Measurements from ENCODE around the gene KDM6A. TPM values are rescaled to one million over a fixed set of nuclear protein-coding genes. Genes with fewer than 3 reads are reported as not detected.

The KDM6A gene
- total RNA-seq, 1 donor from 2014 or later, result 8.5 TPM

DNA sequence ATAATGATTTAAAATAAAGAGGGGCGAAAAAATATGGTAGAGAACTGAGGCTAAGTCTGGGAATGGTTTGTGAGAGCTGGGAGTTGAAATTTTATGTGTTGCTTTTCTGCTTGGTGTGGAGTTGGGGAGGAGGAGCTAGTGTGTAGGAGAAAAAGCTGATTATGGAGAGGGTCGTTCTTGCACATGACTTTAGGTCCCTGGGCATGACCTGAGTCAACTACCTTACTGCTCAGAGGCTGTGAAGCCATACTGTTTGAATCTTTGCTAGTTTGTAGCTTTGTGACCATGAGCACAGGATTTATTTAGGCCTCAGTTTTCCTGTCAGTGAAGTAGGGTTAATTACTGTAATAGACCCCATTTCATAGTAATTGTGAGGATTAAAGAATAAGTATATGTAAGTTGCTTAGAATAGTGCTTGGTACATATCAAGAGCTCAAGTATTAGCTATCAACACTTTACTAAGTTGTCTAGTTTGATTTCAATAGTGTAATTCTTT lies 78.6 kb downstream of the KDM6A start:
- TF ChIP-seq, protein P1, sequence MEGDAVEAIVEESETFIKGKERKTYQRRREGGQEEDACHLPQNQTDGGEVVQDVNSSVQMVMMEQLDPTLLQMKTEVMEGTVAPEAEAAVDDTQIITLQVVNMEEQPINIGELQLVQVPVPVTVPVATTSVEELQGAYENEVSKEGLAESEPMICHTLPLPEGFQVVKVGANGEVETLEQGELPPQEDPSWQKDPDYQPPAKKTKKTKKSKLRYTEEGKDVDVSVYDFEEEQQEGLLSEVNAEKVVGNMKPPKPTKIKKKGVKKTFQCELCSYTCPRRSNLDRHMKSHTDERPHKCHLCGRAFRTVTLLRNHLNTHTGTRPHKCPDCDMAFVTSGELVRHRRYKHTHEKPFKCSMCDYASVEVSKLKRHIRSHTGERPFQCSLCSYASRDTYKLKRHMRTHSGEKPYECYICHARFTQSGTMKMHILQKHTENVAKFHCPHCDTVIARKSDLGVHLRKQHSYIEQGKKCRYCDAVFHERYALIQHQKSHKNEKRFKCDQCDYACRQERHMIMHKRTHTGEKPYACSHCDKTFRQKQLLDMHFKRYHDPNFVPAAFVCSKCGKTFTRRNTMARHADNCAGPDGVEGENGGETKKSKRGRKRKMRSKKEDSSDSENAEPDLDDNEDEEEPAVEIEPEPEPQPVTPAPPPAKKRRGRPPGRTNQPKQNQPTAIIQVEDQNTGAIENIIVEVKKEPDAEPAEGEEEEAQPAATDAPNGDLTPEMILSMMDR (conservative IDR thresholded peaks at IDR 0.05; ENCODE audit: low read depth, low read length), result no peak
- no peak for DNase-seq (ENCODE audit: low read depth)
- no peak overlapping the region for H3K4me3 ChIP-seq (ENCODE audit: low read depth, low read length)

DNA sequence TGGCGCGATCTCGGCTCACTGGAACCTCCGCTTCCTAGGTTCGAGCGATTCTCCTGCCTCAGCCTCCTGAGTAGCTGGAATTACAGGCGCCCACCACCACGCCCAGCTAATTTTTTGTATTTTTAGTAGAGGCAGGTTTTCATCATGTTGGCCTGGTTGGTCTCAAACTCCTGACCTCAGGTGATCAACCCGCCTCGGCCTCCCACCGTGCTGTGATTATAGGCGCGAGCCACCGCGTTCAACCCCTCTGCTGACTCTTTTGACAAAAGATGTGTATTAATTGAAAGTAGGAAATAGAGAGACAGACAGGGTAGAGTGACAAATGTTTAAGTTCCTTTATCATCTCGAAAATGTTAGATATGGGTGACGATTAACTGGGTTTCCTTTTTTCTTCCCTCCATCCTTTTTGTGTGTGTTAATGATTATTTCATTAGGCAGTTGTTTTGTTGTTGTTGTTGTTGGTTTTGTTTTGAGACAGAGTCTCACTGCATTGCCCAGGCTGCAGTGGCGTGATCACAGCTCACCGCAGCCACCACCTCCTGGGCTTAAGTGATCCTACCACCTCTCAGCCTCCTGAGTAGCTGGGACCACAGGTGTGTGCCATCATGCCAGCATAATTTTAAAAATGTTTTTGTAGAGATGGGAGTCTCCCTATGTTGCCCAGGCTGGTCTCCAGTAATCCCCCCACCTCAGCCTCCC lies 79.5 kb downstream of the KDM6A start:
- TF ChIP-seq, protein P1 (conservative IDR thresholded peaks at IDR 0.05; ENCODE audit: low read depth, low read length), result no peak
- H3K4me3 ChIP-seq (ENCODE audit: low read depth, low read length), result no peak overlapping the region
- no peak for DNase-seq (ENCODE audit: low read depth)

DNA sequence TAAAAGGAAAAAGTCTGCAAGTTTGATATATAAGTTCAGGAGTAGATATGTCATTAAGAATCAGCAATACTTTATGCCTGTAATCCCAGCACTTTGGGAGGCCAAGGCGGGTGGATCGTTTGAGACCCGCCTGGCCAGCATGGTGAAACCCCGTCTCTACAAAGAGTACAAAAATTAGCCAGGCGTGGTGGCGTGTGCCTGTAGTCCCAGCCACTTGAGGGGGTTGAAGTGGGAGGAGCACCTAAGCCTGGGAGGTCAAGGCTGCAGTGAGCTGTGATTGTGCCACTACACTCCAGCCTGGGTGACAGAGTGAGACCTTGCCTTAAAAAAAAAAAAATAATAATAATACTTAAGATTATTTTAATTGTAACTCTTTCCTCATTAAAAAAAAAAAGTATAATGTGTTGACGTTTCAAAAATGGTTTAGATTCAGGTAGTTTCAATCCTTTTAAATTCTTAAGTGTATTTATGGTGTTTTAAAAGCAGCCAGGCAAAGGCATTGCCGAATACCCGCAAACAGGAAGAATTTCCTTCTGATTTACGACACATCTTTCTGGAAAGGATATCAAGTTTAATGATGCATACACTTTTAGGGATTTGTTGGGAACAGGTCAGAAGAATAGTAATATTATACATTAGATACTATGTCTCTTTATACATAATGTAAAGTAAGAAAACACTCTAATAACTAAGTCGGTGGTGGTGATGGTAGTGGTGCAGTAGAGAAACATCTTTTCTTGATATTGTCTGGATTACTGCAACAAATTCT lies 80.9 kb downstream of the KDM6A start:
- H3K4me3 ChIP-seq (ENCODE audit: low read depth, low read length), result no peak overlapping the region
- TF ChIP-seq, protein P1 (conservative IDR thresholded peaks at IDR 0.05; ENCODE audit: low read depth, low read length), result no peak
- no peak for DNase-seq (ENCODE audit: low read depth)

DNA sequence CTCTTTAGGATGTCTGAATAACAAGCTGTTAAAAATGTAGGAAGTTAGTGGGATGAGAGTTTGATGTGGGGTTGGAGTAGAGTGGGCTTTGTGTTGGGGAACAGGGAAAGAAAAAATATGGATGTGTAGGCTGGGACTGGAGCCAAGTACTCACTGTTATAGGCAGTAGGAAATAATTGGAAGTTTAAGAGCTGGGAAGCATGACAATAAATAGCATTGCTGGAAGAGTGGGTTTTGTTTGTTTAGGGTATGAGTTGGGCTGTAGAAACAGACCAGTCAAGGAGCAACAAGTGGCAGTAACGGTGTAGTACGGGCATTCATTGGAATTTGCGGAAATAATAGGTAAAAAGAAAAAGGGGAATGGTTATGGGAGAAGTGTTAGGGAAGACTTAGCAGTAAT lies 81.6 kb downstream of the KDM6A start:
- no peak overlapping the region for H3K4me3 ChIP-seq (ENCODE audit: low read depth, low read length)
- TF ChIP-seq, protein P1 (conservative IDR thresholded peaks at IDR 0.05; ENCODE audit: low read depth, low read length), result no peak
- no peak for DNase-seq (ENCODE audit: low read depth)

DNA sequence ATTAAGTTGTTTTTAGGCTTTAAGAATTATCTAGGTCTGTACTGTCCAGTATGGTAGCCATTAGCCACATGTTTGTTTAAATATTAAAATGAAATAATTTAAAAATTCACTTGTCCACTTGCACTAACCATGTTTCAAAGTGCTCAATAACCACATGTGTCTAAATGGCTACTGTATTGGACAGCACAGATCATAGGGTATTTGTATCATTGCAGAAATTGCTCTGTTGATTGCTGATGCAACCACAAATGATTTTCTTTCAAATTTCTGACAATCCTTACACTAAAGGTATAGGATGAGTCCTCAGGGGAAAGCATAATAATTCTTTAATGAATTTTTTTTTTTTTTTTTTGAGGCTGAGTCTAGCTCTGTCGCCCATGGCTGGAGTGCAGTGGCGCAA lies 84.9 kb downstream of the KDM6A start:
- H3K4me3 ChIP-seq (ENCODE audit: low read depth, low read length), result no peak overlapping the region
- no peak for DNase-seq (ENCODE audit: low read depth)
- TF ChIP-seq, protein P1 (conservative IDR thresholded peaks at IDR 0.05; ENCODE audit: low read depth, low read length), result no peak

DNA sequence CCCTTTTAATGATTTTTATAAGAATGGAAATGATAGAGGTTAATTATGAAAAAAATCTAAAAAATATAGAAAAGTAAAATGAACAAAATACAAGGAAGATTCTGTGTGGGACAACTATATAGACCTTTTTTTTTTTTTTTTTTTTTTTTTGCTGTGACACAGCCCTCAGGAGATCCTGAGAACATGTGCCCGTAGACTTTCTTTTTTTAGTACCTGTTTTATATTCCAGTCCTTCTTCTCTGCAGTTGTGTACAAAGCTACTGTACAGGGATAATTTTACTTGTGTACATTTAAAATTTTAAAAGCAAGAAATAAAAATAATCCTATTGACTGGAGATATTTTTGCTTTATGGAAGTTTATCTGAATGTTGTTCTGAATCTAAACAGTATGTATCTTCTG lies 85.5 kb downstream of the KDM6A start:
- no peak overlapping the region for H3K4me3 ChIP-seq (ENCODE audit: low read depth, low read length)
- DNase-seq (ENCODE audit: low read depth), result no peak
- TF ChIP-seq, protein P1 (conservative IDR thresholded peaks at IDR 0.05; ENCODE audit: low read depth, low read length), result no peak
